Measurements from ENCODE around the gene SENP3. TPM values are rescaled to one million over a fixed set of nuclear protein-coding genes. Genes with fewer than 3 reads are reported as not detected.
A peak's percentile ranks its signal among the peaks of the same experiment; 100 is the strongest.

The SENP3 gene
- total and polyA plus RNA-seq, 2 of the 13 experiments (the other 11 are each of a cell fraction or from before 2014, with no cell fraction given), result 55.8 to 75.4 TPM

- TF ChIP-seq, protein P1, sequence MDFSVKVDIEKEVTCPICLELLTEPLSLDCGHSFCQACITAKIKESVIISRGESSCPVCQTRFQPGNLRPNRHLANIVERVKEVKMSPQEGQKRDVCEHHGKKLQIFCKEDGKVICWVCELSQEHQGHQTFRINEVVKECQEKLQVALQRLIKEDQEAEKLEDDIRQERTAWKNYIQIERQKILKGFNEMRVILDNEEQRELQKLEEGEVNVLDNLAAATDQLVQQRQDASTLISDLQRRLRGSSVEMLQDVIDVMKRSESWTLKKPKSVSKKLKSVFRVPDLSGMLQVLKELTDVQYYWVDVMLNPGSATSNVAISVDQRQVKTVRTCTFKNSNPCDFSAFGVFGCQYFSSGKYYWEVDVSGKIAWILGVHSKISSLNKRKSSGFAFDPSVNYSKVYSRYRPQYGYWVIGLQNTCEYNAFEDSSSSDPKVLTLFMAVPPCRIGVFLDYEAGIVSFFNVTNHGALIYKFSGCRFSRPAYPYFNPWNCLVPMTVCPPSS (IDR thresholded peaks at IDR 0.05), result no peak
- TF ChIP-seq ZNF616 (CRISPR knock-in tag; IDR thresholded peaks at IDR 0.05; ENCODE audit: low read depth) (no peak), ZNF44 (CRISPR knock-in tag; IDR thresholded peaks at IDR 0.05) (no peak), NFATC3 (CRISPR knock-in tag; IDR thresholded peaks at IDR 0.05) (no peak), CTCF (CRISPR knock-in tag; IDR thresholded peaks at IDR 0.05) (peak; percentile 56), NRL (CRISPR knock-in tag; IDR thresholded peaks at IDR 0.05; ENCODE audit: borderline replicate concordance) (no peak), ARID2 (CRISPR knock-in tag; IDR thresholded peaks at IDR 0.05; ENCODE audit: borderline replicate concordance) (no peak), ZNF720 (CRISPR knock-in tag; IDR thresholded peaks at IDR 0.05) (no peak), ZNF281 (CRISPR knock-in tag; IDR thresholded peaks at IDR 0.05; ENCODE audit: borderline replicate concordance) (no peak), MXI1 (IDR thresholded peaks at IDR 0.05; ENCODE audit: borderline replicate concordance, low read depth, low read length) (no peak), TCF7 (IDR thresholded peaks at IDR 0.05; ENCODE audit: low read depth) (no peak), MZF1 (CRISPR knock-in tag; IDR thresholded peaks at IDR 0.05; ENCODE audit: borderline replicate concordance) (no peak)
- TF ChIP-seq, protein P2, sequence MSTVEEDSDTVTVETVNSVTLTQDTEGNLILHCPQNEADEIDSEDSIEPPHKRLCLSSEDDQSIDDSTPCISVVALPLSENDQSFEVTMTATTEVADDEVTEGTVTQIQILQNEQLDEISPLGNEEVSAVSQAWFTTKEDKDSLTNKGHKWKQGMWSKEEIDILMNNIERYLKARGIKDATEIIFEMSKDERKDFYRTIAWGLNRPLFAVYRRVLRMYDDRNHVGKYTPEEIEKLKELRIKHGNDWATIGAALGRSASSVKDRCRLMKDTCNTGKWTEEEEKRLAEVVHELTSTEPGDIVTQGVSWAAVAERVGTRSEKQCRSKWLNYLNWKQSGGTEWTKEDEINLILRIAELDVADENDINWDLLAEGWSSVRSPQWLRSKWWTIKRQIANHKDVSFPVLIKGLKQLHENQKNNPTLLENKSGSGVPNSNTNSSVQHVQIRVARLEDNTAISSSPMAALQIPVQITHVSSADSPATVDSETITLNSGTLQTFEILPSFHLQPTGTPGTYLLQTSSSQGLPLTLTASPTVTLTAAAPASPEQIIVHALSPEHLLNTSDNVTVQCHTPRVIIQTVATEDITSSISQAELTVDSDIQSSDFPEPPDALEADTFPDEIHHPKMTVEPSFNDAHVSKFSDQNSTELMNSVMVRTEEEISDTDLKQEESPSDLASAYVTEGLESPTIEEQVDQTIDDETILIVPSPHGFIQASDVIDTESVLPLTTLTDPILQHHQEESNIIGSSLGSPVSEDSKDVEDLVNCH (CRISPR knock-in tag; IDR thresholded peaks at IDR 0.05), result no peak
- TF ChIP-seq, protein P3, sequence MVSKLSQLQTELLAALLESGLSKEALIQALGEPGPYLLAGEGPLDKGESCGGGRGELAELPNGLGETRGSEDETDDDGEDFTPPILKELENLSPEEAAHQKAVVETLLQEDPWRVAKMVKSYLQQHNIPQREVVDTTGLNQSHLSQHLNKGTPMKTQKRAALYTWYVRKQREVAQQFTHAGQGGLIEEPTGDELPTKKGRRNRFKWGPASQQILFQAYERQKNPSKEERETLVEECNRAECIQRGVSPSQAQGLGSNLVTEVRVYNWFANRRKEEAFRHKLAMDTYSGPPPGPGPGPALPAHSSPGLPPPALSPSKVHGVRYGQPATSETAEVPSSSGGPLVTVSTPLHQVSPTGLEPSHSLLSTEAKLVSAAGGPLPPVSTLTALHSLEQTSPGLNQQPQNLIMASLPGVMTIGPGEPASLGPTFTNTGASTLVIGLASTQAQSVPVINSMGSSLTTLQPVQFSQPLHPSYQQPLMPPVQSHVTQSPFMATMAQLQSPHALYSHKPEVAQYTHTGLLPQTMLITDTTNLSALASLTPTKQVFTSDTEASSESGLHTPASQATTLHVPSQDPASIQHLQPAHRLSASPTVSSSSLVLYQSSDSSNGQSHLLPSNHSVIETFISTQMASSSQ (IDR thresholded peaks at IDR 0.05; ENCODE audit: low read depth), result no peak
- TF ChIP-seq, protein P3 (CRISPR knock-in tag; IDR thresholded peaks at IDR 0.05; ENCODE audit: borderline replicate concordance), result no peak
Measured at GRCh38 chr17:7557147-7557764, 4.5 kb upstream of the SENP3 start (continued).
